Stimulated activated CD8-positive, alpha-beta memory T cell treated with anti-CD3 and anti-CD28 coated beads, Interleukin-15, amount 100 ng/mL, for 48 hours (primary cell): ENCODE measurements around the gene RTN4IP1.

Experiments
- DNase-seq, 2 donors: peaks; one replicate each; pipeline ENCODE4 v3.0.0-alpha.2; 2020; ENCODE audit warnings: low read depth in 2 of 2

Gene RTN4IP1

GRCh38 chr6:106546691-106547414 lies 82.4 kb downstream of the RTN4IP1 start:
- DNase-seq: no peak

GRCh38 chr6:106546261-106546690 lies 83.0 kb downstream of the RTN4IP1 start:
- no peak for DNase-seq

- DNase-seq: no peak
These were observed 88.4 kb downstream of the RTN4IP1 start for GRCh38 chr6:106540907-106541306.

GRCh38 chr6:106540432-106540831 lies 88.9 kb downstream of the RTN4IP1 start:
- no peak for DNase-seq

- no peak for DNase-seq
These were observed 89.4 kb downstream of the RTN4IP1 start for GRCh38 chr6:106539936-106540335.

GRCh38 chr6:106538145-106538544 lies 91.2 kb downstream of the RTN4IP1 start:
- DNase-seq: no peak

GRCh38 chr6:106537662-106538061 lies 91.6 kb downstream of the RTN4IP1 start:
- DNase-seq: no peak

- DNase-seq: no peak
These were observed 92.4 kb downstream of the RTN4IP1 start for GRCh38 chr6:106536851-106537250.

- no peak for DNase-seq
These were observed 92.9 kb downstream of the RTN4IP1 start for GRCh38 chr6:106536357-106536756.

GRCh38 chr6:106535012-106535411 lies 94.3 kb downstream of the RTN4IP1 start:
- no peak for DNase-seq

GRCh38 chr6:106534564-106534982 lies 94.7 kb downstream of the RTN4IP1 start:
- DNase-seq: peak in 1 of 2 donors; percentile 44

- no peak for DNase-seq
These were observed 95.3 kb downstream of the RTN4IP1 start for GRCh38 chr6:106534004-106534403.

- DNase-seq: no peak
These were observed 96.2 kb downstream of the RTN4IP1 start for GRCh38 chr6:106533054-106533453.

- no peak for DNase-seq
These were observed 98.8 kb downstream of the RTN4IP1 start for GRCh38 chr6:106530502-106530901.

GRCh38 chr6:106530026-106530425 lies 99.3 kb downstream of the RTN4IP1 start:
- no peak for DNase-seq

- no peak for DNase-seq
These were observed 99.9 kb downstream of the RTN4IP1 start for GRCh38 chr6:106529438-106529837.

GRCh38 chr6:106528521-106528920 lies 100.8 kb downstream of the RTN4IP1 start:
- DNase-seq: no peak

GRCh38 chr6:106527979-106528378 lies 101.3 kb downstream of the RTN4IP1 start:
- no peak for DNase-seq

GRCh38 chr6:106527117-106527516 lies 102.2 kb downstream of the RTN4IP1 start:
- no peak for DNase-seq

GRCh38 chr6:106525882-106526275 lies 103.4 kb downstream of the RTN4IP1 start:
- no peak for DNase-seq

- DNase-seq: no peak
These were observed 104.0 kb downstream of the RTN4IP1 start for GRCh38 chr6:106525107-106525881.

- no peak for DNase-seq
These were observed 106.6 kb downstream of the RTN4IP1 start for GRCh38 chr6:106522562-106523250.
